KOPT-K1 (cell line): ENCODE results near the gene MGMT.

Experiments
- H3K27ac ChIP-seq: fragments of 200-600 bp; sonication (generic); 2 replicates; pipeline ENCODE4 v1.5.1; 2016; ENCODE audit warnings: antibody characterized with exemption, mild to moderate bottlenecking, low read depth, low read length; ENCODE audit not compliant: poor library complexity, severe bottlenecking
- H3K36me3 ChIP-seq: fragments of 200-600 bp; sonication (generic); 2 replicates; pipeline ENCODE4 v1.5.1; 2017; ENCODE audit warnings: antibody characterized with exemption, mild to moderate bottlenecking, low read length, moderate library complexity; ENCODE audit not compliant: insufficient read depth
- H3K9me3 ChIP-seq: fragments of 200-600 bp; sonication (generic); 2 replicates; pipeline ENCODE4 v1.5.1; 2017; ENCODE audit warnings: antibody characterized with exemption, low read length, mild to moderate bottlenecking; ENCODE audit not compliant: insufficient read depth, poor library complexity, severe bottlenecking

The MGMT gene

DNA sequence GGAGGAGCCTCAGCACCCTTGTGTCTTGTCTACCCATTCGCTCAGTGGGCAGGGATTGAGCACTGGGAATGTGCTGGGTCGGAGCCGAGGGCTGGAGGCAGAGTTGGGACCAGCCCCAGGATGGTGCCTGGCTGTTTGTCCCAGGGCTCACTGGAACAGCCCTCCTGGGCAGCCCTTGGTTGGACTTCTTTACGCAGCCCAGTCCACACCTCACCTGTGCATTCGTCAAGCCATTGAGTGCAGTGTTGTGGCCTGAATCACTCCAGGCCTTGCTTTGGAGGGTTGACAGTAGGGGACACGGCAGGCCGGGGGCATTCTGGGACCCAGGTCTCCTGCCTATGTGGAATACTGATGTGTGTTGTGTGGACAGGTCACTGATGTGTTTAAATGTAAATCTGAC, 229.6 kb downstream of the MGMT start:
- H3K9me3 ChIP-seq = no peaks in the 10 kb centered on the region
- H3K36me3 ChIP-seq = no peaks in the 10 kb centered on the region
- H3K27ac ChIP-seq = no peak overlapping the region

DNA sequence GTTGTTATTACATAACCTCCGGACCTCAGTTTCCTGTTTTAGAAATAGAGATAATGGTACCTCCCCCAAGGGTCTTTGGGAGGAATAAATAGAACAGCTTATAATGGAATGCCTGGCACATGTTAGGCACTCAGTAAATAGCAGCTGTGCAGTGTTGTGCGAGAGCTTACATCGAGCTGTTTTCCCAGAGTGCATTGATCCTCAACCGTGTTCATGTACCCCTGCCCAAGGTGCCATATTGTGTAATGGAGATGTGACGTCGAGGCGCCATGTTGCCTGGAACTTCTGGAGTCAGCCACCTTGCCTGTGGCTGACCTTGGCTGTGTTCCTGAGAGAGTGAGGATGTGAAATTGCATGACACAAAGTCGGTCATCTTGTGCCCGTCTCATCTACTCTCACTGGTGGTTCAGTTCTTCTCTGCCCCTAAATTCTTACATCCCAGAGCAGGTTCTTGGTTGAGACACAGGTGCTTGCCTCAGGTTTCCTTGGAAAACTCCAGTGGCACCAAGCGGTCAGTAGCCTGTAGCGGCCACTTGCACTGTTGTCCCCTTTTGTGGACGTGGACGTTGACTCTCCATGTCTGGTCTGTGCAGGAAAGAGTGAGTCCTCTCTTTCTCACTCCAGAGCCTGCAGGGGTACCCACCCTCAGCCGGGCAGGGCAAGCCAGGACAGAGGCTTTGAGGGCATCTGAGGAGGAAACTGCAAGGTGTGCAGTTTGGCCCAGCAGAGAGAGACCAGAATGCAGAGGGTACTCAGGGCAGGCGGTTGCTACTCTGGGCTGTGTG, 230.6 kb downstream of the MGMT start:
- no peaks in the 10 kb centered on the region for H3K36me3 ChIP-seq

DNA sequence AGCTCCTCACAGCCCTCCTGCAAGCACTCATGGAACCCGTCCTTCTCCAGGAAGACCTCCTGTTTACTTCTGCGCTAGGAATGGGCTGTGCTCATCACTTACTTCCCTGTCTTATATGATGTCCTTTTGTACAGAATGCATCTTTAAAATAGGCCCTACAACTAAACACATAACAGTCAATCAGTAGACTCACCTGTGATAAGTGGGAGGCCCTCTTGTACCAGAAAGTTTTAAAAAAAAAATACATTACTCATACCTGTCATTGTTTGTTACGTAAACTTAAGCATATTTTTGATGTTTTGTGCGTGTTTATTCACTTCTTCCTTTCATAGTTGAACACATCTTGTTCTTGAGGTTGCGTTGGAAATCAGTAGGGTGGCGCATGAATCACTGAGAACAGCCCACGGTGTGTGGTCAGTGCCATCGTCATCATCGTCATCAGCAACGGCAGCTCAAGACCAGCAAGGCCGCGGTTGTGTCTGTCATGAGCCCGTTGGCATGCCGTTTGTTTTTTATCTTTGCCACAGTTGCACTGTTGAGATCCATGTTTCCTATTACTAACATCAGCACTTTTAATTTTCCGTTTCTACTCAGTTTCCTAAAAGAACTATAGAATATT, 232.8 kb downstream of the MGMT start:
- no peaks in the 10 kb centered on the region for H3K9me3 ChIP-seq
- H3K36me3 ChIP-seq = no peaks in the 10 kb centered on the region

More for the DNA sequence above, 230.6 kb downstream of the MGMT start:
- Histone ChIP-seq H3K27ac (no peak overlapping the region), H3K9me3 (no peaks in the 10 kb centered on the region)

DNA sequence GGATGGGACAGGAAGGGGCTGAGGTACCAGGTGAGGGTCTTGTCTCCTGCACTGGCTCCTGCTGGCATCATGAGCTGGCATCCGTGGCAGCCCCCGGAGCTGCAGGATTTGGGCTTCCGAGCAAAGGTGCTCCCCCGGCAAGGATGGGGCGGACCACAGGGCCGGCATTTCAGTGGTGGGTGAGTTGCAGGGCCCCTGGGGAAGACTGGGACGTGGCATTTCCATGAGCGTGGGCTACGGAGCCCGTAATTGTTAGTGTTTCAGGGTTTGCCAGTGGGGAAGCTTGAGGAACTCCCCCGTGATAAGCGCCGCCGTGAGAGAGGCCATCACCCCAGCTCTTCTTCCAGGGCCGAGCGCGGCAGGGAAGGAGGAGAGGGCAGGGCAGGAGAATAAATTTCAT, 235.6 kb downstream of the MGMT start:
- H3K9me3 ChIP-seq = no peaks in the 10 kb centered on the region

More for the DNA sequence above, 232.8 kb downstream of the MGMT start:
- H3K27ac ChIP-seq = no peak overlapping the region

DNA sequence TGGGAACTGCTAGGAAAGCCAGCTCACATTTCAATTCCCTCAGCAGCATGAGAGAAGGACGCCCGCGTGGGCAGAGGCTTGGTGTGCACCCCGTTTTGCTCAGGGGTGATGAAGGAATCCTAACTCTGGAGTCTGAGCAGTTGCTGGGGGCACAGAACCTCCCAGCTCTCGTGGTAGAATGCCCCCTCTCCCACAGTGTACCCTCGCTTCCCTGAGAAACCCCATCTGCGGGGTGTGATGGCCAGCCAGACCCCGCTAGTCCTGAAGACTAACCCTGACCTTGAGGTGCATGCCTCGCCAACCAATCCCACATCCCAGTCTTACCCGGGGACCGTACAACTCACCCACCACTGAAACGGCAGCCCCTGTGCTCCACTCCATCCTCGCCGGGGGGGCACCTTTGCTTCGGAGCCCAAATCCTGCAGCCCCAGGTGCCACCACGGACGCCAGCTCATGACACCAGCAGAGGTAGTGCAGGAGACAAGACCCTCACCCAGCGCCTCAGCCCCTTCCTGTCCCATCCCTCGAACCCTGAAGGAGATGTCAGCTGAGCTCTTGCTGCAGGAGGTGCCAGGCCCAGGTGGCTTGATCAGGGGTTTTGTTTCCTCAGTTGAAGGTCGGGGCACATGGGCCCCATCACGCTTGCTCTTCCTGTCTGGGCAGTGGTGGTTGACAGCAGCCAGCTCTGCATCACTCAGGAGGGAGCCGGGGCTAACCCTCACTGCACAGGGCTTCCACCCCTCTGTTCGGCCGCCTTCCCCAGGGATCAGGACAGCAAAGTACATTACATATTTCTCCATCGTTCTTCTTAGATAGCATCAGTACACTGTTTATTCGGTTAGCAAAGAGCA, 236.5 kb downstream of the MGMT start:
- H3K9me3 ChIP-seq = no peaks in the 10 kb centered on the region
- H3K36me3 ChIP-seq = peaks cover 6% of the 10 kb centered on the region; the same call in 1 of the 2 replicates
- peak overlapping the region; percentile 57 for H3K27ac ChIP-seq

More for the DNA sequence above, 235.6 kb downstream of the MGMT start:
- Histone ChIP-seq H3K27ac (peak overlapping the region; percentile 22), H3K36me3 (no peaks in the 10 kb centered on the region)

DNA sequence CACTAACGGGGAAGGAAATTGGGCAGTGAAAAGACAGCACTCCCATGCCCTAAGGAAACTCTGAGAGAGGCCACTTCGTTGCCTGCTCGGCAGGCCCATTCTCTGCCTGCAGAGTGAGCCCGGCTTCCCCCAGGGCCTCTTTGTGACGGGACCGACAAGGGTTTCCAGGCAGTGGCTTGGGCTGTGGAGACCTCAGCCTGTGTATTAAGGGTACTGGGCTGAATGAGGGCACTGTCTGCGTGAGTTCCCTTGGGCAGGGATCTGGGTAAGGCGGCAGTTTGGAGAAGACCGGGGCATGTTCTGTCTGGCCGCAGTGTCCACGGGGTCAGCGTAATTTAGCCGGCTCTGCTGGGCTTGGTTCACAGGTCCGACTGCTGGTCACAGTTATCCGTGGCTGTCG, 237.2 kb downstream of the MGMT start:
- H3K9me3 ChIP-seq = no peaks in the 10 kb centered on the region
- peak overlapping the region; percentile 57 for H3K27ac ChIP-seq
- peaks cover 8% of the 10 kb centered on the region; the same call in 1 of the 2 replicates for H3K36me3 ChIP-seq

DNA sequence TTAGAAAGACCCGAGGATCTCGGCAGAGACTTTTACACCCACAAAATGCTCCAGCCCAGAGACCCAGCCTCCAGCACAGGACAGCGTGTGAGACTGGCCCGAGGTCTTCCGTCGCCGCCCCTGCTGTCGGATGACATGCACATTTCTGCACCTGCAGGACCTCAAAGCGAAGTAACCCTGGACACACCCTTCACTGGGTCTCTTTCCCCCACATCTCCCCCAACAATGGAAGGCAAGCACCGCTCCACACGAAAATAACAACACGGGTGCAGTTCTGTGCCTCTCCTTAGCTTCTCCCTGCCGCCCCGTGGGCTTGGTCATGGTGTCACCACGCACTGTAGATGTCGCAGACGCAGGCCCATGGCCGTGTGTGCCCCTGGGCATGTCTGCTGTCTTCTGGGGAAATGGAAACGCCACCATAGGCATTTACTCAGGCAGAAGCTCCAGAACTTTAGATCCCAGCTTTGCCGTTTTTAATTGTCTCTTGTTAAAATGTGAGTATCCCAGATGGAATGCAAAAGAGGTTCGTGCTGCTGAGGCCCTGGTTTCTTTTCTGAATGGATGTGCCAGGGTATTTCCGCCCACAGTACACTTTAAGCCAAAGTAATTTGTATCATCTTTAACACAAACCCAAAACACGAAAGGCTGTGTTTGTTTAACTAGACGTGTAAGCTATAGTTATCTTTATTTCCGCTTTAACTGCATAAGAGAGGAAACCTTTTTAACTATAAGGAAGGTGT, 237.9 kb downstream of the MGMT start:
- Histone ChIP-seq H3K36me3 (peaks cover 8% of the 10 kb centered on the region; the same call in 1 of the 2 replicates), H3K27ac (peak overlapping the region; percentile 57), H3K9me3 (no peaks in the 10 kb centered on the region)

DNA sequence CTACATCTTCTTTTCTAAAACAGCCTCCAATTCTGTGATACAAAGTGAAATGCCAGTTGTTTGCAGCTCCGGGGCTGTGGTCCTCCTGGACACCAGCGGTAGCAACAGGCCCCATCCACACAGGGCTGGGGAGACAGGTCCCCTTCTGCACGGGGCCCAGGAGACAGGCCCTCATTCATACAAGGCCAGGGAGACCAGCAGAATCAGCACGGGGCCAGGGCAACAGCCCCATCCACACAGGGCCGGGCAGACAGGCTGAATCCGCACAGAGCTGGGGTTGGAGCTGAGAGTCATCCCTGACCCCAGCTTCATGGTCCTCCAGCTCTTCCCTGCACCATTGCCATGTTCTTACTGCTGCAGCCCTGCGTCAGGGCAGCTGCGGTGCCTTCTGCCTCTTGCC, 238.6 kb downstream of the MGMT start:
- H3K36me3 ChIP-seq = peaks cover 8% of the 10 kb centered on the region; the same call in 1 of the 2 replicates
- no peaks in the 10 kb centered on the region for H3K9me3 ChIP-seq
- peak overlapping the region; percentile 57 for H3K27ac ChIP-seq

DNA sequence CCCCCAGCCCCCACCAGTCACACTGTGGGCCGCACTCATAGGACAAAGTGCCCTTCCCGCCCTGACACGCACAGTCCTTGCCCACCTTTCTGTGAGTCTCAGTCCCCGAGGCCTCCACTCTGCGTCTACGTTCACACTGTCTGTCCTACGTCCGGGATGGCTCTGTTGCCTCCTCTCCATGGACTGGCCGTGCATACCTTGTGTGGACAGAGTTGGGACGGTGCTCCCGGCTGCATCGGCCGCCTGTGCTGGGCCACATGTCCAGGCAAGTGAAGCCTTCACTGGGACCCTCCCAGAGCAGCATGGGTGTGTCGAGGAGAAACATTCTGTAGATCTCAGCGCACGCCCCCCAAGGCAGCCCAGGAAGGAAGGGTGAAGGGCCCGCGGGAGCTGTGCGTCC, 239.0 kb downstream of the MGMT start:
- Histone ChIP-seq H3K36me3 (peaks cover 8% of the 10 kb centered on the region; the same call in 1 of the 2 replicates), H3K9me3 (no peaks in the 10 kb centered on the region), H3K27ac (peak overlapping the region; percentile 57)

DNA sequence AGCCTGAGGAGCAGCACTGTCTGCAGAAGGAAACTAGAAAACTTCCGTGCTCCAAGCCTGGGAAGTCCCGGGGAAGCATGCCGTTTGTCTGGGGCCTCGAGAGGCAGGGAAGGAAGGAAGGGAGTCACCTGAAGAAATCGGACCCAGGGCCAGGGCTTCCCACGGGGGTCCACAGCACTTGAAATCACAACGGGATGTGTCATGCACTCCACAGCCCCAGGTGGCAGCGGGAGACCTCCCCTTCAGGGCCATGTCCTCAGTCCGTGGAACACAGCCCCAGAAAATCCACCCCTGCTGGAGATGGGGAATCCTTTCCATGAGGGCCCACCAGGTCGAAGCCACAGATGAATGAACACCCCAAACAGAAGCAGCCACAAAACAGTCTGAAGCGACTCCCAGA, 239.5 kb downstream of the MGMT start:
- H3K9me3 ChIP-seq = no peaks in the 10 kb centered on the region
- no peak overlapping the region for H3K27ac ChIP-seq
- H3K36me3 ChIP-seq = peaks cover 8% of the 10 kb centered on the region; the same call in 1 of the 2 replicates

DNA sequence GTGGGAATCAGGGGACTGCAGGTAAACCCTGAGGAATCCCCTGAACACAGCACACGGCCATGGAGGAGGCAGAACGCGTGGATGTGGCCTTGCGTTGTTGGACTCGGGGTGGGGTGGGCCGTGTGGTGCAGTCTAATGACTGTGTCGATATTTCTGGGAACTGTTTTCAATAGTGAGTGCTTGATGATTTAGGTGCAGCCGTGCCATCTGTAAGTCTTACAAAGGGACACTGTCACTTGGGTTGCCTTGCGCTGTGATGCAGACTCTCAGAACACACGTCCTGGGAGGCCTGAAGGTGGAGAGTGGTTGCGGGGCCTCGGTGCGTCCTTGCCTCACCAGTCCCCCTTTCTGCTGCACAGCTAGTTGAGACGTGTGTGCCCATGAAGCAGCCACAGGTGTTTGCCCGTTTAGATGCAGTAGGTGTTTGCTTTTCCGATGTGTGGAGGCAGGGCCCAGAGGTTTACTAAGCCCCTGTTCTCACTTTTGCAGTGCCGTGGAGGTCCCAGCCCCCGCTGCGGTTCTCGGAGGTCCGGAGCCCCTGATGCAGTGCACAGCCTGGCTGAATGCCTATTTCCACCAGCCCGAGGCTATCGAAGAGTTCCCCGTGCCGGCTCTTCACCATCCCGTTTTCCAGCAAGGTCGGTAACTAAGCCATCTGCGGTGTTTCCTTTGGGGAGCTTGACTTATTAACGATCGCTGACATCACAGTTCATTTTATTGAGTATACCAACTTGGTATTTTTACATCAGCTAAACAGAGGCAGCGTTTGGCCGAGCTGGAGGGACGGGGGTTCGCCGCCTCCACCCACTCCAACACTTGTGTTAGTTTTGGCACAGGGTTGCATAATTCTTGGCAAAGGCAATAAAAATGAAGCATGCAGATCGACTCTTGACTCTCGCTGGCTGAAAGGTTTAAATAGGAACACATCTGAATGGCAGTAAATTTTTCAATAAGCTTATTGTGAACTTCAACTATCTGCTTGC, 240.7 kb downstream of the MGMT start:
- Histone ChIP-seq H3K36me3 (peaks cover 8% of the 10 kb centered on the region; the same call in 1 of the 2 replicates), H3K9me3 (no peaks in the 10 kb centered on the region), H3K27ac (no peak overlapping the region)

DNA sequence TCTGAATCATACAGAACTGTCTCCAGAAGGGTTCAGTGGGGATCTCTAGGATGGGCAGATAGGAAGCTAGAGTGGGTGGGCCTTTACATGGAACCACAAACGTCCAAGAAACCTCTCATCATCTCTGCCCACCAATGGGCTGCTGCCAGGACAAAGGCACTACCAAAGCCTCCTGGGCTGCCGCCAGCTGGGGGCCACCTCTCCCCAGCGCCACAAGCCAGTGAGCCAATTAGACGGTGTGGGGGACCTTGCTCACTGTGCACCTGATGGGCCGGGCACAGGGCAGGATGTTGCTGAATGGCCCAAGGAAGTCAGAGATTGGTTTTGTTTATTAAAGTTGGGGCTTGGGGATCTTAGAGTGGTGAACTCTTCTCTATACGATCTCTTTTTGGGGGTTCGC, 242.1 kb downstream of the MGMT start:
- H3K36me3 ChIP-seq = peaks cover 8% of the 10 kb centered on the region; the same call in 1 of the 2 replicates
- no peak overlapping the region for H3K27ac ChIP-seq

DNA sequence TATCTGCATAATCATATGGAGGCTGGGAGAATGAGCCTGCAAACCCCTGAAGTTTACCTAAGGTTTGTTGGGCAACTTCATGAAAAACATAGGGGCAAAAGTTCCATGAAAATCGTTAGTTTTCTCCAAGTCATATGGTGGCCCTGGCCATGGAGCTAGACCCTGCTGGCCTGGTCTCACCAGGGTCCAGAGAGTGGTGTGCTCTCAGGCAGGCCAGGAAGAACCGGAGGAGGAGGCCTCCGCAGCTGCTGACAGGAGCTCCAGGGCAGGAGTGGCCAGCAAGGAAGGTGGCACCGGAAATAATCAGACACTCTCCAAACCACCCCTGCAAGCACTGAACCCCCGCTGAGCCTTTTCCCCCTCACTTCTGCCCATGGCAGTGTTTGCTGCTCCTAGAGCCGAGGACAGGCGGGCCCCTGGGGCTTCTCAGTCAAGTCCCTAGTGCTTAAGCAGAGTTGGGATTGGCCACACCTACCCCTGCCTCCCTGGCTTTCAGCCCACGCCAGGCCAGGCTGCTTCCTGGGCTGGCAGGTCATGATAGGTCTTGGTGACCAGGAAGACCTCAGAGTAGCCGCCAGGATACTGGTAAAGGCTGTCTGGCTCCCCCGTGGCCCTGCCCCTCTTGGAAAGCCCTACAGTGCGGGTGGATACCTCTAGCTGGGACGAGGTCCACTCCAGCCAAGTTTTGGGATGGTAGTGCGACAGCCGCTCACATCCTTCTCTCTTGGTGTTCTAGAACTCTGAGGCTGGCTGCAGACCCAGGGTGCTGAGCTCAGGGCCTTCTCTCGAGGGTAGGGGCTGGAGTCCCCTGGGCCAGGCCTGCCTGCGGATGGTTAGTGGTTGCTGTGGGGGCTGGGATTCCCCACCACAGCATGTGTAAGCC, 242.8 kb downstream of the MGMT start:
- no peaks in the 10 kb centered on the region for H3K9me3 ChIP-seq

More for the DNA sequence above, 242.1 kb downstream of the MGMT start:
- H3K9me3 ChIP-seq = no peaks in the 10 kb centered on the region

More for the DNA sequence above, 242.8 kb downstream of the MGMT start:
- Histone ChIP-seq H3K36me3 (peaks cover 8% of the 10 kb centered on the region; the same call in 1 of the 2 replicates), H3K27ac (no peak overlapping the region)
